HS-27A (cell line): ENCODE results near the gene GREM2.

Experiments used
- DNase-seq: peaks from one replicate; pipeline ENCODE4 v3.0.0-alpha.2; 2012; ENCODE audit warnings: low read depth, missing footprints

The GREM2 gene

DNA sequence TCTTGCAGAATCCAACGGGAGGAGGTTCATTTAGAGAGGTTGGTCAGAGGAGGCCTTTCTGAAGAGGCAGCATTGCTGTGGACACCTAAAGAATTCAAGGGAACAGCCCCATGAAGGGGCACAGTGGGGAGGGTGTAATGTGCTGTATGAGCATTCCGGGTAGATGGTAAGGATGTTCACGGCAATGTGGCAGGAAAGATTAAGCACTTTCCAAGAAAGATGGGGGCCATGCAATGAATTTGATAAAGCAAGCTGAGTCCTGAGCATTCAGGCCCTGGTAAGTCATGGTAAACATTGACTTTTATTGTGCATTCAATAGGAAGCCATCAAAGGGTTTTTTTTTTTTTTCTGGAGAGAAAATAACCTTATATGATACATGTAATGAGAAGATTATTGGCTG is 166.6 kb downstream of the GREM2 start:
- no peak for DNase-seq

- no peak for DNase-seq
Measured at GRCh38 chr1:240441669-240442068, 170.3 kb downstream of the GREM2 start.
